ENCODE data around the gene RPS6KA4.

RPS6KA4 gene

DNA sequence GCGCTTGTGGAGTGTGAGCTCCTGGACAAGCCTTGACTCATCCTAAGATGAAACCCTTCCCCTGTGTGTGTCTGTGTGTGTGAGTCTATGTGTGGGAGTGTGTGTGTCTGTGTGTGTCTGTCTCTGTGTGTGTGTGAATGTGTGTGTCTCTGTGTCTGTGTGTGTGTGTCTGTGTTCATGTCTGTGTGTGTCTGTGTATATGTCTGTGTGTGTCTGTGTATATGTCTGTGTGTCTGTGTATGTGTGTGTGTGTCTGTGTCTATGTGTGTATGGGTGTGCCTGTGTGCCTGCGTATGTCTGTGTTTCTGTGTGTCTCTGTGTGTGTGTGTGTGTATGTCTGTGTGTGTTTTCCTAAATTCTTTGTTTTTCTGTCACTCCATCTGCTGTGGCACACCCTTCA lies 48.7 kb downstream of the RPS6KA4 start:
- no peak for ATAC-seq (ENCODE audit: insufficient read depth, low read depth)
- TF ChIP-seq, protein P1, sequence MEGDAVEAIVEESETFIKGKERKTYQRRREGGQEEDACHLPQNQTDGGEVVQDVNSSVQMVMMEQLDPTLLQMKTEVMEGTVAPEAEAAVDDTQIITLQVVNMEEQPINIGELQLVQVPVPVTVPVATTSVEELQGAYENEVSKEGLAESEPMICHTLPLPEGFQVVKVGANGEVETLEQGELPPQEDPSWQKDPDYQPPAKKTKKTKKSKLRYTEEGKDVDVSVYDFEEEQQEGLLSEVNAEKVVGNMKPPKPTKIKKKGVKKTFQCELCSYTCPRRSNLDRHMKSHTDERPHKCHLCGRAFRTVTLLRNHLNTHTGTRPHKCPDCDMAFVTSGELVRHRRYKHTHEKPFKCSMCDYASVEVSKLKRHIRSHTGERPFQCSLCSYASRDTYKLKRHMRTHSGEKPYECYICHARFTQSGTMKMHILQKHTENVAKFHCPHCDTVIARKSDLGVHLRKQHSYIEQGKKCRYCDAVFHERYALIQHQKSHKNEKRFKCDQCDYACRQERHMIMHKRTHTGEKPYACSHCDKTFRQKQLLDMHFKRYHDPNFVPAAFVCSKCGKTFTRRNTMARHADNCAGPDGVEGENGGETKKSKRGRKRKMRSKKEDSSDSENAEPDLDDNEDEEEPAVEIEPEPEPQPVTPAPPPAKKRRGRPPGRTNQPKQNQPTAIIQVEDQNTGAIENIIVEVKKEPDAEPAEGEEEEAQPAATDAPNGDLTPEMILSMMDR (IDR thresholded peaks at IDR 0.05; ENCODE audit: borderline replicate concordance, extremely low read depth, low read length, poor library complexity, severe bottlenecking), result no peak
- no peak for TF ChIP-seq EZH2 (IDR thresholded peaks at IDR 0.05; ENCODE audit: borderline replicate concordance, low read depth, low read length, severe bottlenecking)
- no peak overlapping the region for H3K4me3 ChIP-seq (ENCODE audit: low read depth in 1 of 2, low read length in 2 of 2)
- no peak overlapping the region for H3K4me2 ChIP-seq (ENCODE audit: insufficient read depth, low read length)
- no peaks in the 10 kb centered on the region for H4K20me1 ChIP-seq (ENCODE audit: insufficient read depth, low read length)
- H3K9ac ChIP-seq (ENCODE audit: low read depth, low read length), result no peak overlapping the region
- H3K27ac ChIP-seq (ENCODE audit: low read length), result no peak overlapping the region
- H3K79me2 ChIP-seq (ENCODE audit: insufficient read depth, low read length), result no peaks in the 10 kb centered on the region
- DNase-seq, result no peak
- no peak overlapping the region for H2AFZ ChIP-seq (ENCODE audit: low read depth, low read length)
- H3K36me3 ChIP-seq (ENCODE audit: insufficient read depth, low read length), result no peaks in the 10 kb centered on the region
- no peaks in the 10 kb centered on the region for H3K9me3 ChIP-seq (ENCODE audit: insufficient read depth, low read length, severe bottlenecking)
- no peaks in the 10 kb centered on the region for H3K27me3 ChIP-seq (ENCODE audit: insufficient read depth, low read length, poor library complexity)
- H3K4me1 ChIP-seq (ENCODE audit: insufficient read depth, low read length), result no peaks in the 10 kb centered on the region

DNA sequence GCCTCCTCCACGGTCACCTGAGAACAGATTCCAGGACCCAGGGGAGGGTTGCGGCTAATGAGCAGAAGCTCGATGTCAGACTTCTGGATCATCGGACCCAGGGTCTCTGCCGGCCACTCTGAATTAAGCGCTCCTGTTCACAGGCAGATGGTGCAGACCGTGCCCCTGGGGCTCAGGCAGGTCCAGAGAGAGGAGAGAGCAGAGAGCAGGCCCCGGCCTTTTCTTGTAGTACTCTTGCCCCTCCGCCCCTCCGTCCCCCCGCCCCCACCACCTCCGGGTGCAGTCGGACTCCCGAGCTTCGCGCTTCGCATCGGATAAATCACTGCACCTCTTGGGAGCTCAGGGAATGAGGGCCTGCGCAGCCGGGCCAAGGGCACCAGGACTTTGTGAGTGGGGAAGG lies 50.3 kb downstream of the RPS6KA4 start:
- H4K20me1 ChIP-seq (ENCODE audit: insufficient read depth, low read length), result no peaks in the 10 kb centered on the region
- no peak overlapping the region for H3K9ac ChIP-seq (ENCODE audit: low read depth, low read length)
- H2AFZ ChIP-seq (ENCODE audit: low read depth, low read length), result no peak overlapping the region
- no peak overlapping the region for H3K4me3 ChIP-seq (ENCODE audit: low read depth in 1 of 2, low read length in 2 of 2)
- no peaks in the 10 kb centered on the region for H3K4me1 ChIP-seq (ENCODE audit: insufficient read depth, low read length)
- no peaks in the 10 kb centered on the region for H3K27me3 ChIP-seq (ENCODE audit: insufficient read depth, low read length, poor library complexity)
- H3K36me3 ChIP-seq (ENCODE audit: insufficient read depth, low read length), result no peaks in the 10 kb centered on the region
- no peak for ATAC-seq (ENCODE audit: insufficient read depth, low read depth)
- no peak for DNase-seq
- H3K27ac ChIP-seq (ENCODE audit: low read length), result no peak overlapping the region
- no peak overlapping the region for H3K4me2 ChIP-seq (ENCODE audit: insufficient read depth, low read length)
- no peaks in the 10 kb centered on the region for H3K9me3 ChIP-seq (ENCODE audit: insufficient read depth, low read length, severe bottlenecking)
- TF ChIP-seq, protein P1 (IDR thresholded peaks at IDR 0.05; ENCODE audit: borderline replicate concordance, extremely low read depth, low read length, poor library complexity, severe bottlenecking), result no peak
- TF ChIP-seq EZH2 (IDR thresholded peaks at IDR 0.05; ENCODE audit: borderline replicate concordance, low read depth, low read length, severe bottlenecking), result no peak
- H3K79me2 ChIP-seq (ENCODE audit: insufficient read depth, low read length), result no peaks in the 10 kb centered on the region

DNA sequence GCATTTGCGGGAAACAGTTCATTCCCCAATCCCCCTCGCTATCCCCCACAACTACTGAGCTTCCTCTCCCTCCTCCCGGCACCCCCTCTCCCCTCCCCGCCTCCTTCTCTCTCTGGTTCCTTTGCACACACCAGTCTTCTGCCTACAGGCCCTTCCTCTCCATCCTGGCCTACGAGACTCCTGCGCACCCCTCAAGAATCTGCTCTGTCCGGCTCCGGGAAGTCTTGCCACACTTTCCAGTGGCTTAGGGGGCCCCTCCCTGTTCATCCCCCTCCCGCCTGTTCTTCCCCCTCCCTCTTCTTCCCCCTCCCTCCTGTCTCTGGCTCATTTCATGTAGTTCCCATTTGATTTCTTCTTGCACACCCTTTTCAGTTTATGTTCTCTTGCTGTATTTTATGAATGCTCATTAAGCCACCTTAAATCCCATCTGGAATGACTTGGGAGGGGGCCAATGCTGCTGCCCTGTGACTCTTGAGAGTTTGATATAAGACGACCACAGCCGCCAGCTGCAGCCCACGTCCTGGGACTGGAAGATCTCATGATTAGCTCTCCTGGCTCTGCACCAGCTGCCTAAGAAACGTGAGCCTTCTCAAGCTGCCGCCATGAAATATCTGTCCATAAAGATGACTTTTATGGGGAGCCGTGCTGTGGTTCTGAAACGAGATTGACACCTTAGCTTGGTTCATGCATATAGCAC lies 50.9 kb downstream of the RPS6KA4 start:
- no peak overlapping the region for H3K27ac ChIP-seq (ENCODE audit: low read length)
- no peaks in the 10 kb centered on the region for H3K4me1 ChIP-seq (ENCODE audit: insufficient read depth, low read length)
- DNase-seq (no peak), ATAC-seq (ENCODE audit: insufficient read depth, low read depth) (no peak)
- H3K4me3 ChIP-seq (ENCODE audit: low read depth in 1 of 2, low read length in 2 of 2), result no peak overlapping the region
- TF ChIP-seq EZH2 (IDR thresholded peaks at IDR 0.05; ENCODE audit: borderline replicate concordance, low read depth, low read length, severe bottlenecking), result no peak
- TF ChIP-seq, protein P1 (IDR thresholded peaks at IDR 0.05; ENCODE audit: borderline replicate concordance, extremely low read depth, low read length, poor library complexity, severe bottlenecking), result no peak
- no peaks in the 10 kb centered on the region for H3K36me3 ChIP-seq (ENCODE audit: insufficient read depth, low read length)
- no peaks in the 10 kb centered on the region for H3K9me3 ChIP-seq (ENCODE audit: insufficient read depth, low read length, severe bottlenecking)
- H3K9ac ChIP-seq (ENCODE audit: low read depth, low read length), result no peak overlapping the region
- H3K4me2 ChIP-seq (ENCODE audit: insufficient read depth, low read length), result no peak overlapping the region
- no peaks in the 10 kb centered on the region for H4K20me1 ChIP-seq (ENCODE audit: insufficient read depth, low read length)
- no peak overlapping the region for H2AFZ ChIP-seq (ENCODE audit: low read depth, low read length)
- H3K27me3 ChIP-seq (ENCODE audit: insufficient read depth, low read length, poor library complexity), result no peaks in the 10 kb centered on the region
- H3K79me2 ChIP-seq (ENCODE audit: insufficient read depth, low read length), result no peaks in the 10 kb centered on the region
